Muscle of arm (tissue), 12 donors: Measurements from ENCODE around the gene CABP7. TPM values are rescaled to one million over a fixed set of nuclear protein-coding genes. Genes with fewer than 3 reads are reported as not detected.

Experiments used
- DNase-seq: peaks from one replicate; pipeline ENCODE4 v3.0.0-alpha.2; 2013
- polyA plus RNA-seq, 12 donors: library from polyadenylated mRNA; unstranded; fragments of 120-200 nt; gene quantifications; one replicate each; pipeline ENCODE4 v1.2.1, GENCODE V29; 2013; ENCODE audit not compliant: insufficient read length in 12 of 12

The CABP7 gene
- polyA plus RNA-seq, 12 donors: 0.05 to 0.25 (median 0.09) TPM; not detected in 3

DNA sequence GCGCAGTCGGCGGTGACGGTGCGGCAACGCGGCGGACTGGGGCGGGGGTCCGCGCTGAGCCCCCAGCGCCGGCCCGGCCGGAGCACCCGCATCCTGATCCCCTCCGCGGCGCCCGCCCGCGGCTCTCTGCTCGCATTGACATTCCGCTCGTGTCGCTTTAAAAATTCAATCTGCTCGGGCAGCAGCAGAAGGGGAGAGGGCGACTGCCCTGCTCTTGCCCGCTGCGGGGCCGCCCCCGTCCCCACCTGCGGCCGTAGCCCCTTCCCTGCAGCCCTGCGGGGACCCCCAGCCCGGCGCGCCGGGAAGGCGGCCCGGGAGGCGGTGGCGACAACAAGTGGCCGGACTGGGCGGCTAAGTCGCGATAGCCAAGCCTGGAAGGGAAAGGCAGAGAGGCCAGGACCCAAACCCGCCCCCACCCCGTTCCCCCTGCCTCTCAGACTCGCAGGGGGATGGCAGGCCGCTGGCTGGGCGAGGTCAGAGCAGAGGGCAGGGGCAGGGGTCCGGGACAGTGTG lies 1.1 kb downstream of the CABP7 start:
- DNase-seq: no peak

GRCh38 chr22:29722151-29722550 lies 2.3 kb downstream of the CABP7 start:
- no peak for DNase-seq

GRCh38 chr22:29722587-29722986 lies 2.8 kb downstream of the CABP7 start:
- DNase-seq: no peak

- no peak for DNase-seq
Observed at GRCh38 chr22:29723766-29724165, 4.0 kb downstream of the CABP7 start.

- DNase-seq: no peak
Observed at GRCh38 chr22:29724843-29725242, 5.0 kb downstream of the CABP7 start.

DNA sequence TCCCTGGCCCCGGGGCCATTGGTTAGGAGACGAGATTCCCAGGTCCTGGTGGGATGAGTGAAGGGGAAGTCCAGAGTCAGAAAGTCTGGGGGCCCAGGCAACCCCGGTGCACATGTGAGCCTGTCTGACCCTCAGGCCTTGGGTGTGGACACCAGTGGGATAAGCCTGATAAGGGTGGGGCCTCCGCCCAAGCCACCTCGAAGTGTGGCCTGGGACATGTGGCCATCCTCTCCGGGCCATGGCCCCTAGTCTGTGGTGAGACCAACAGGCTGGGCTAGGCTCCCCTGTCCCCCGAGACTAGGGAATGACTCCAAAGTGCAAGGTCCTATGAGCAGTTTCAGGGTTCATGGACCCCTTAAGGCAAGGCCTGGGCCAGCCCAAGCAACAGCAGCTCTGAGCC lies 6.3 kb downstream of the CABP7 start:
- DNase-seq: no peak

DNA sequence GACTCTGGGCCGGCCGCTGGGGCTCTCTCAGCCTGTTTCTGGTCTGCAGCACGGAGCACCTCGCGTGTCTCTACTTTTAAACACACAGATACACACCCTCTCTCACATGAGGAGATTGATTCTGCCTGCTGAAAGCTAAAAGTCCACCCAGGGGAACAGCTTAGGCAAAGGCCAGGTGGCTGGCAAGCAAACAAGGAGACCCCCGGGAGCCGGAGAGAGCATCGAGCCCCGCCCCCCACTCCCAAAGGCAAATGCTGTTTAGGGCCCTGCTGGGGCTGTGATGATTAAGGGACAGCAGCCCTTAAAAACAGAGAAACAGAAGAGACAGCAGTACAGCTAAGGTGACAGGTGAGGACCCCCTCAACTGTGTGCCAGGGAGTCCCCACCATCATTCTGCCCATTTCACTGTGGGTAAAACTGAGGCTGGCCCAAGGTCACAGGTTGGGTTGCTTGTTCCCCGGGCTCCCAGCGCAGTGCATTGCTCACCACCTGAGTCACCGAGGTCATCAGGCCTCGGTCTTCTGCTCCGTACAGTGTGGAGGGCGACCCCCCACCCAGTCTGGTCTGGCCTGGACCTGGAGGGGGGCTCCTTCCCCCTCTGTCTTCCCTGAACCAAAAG lies 6.8 kb downstream of the CABP7 start:
- no peak for DNase-seq

- no peak for DNase-seq
Observed at GRCh38 chr22:29727131-29727523, 7.3 kb downstream of the CABP7 start.

DNA sequence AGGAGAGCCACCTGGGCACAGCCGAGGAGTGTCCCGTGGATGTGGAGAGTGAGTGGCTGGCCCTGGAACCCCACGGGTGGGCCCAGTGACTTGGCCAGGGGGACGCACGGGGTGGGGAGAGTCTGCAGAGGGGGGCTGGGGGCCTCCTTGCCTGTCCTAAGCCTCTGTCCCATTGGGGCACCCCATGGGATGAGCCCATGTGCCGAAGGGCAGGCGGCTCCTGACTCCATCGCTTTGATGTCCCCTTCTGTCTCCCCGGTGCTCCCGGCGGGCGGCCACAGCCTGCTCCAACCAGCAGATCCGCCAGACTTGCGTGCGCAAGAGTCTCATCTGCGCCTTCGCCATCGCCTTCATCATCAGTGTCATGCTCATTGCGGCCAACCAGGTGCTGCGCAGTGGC lies 9.4 kb downstream of the CABP7 start:
- DNase-seq: no peak

DNA sequence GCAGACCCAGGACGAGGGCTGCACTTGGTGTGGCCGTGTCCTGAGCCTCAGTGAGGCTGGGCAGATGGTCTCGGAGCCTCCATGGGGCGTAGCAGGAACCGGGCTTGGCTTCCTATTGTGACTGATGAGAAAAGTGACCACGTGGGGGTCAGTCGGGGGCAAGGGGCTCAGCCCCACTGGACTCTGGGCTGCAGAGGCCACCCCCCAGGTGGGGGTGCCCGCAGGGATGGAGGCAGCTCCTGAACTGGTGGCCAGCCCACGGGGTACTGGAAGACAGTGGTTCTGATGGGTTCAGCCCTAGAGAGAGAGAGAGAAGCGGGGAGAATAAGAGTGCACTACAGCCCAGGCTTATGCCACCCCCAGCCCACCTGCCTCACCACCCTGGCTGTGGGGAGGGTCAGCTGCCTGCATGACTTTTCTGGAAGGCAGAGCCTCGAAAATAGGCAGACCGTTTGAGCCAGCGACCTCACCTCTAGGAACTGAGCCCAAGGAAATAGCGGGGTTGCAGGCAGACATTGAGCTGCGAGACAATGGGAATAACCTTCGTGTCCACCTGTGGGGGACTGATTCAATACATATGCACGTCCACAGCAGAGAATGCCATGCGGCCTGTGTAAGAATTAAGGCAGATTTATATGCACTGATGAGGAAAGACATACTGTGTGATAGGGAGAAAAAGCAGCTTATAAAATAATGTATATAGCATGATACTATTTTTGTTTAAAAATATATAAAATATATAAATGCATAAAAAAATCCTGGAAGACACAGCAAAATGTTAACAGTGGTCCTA lies 11.5 kb downstream of the CABP7 start:
- no peak for DNase-seq

DNA sequence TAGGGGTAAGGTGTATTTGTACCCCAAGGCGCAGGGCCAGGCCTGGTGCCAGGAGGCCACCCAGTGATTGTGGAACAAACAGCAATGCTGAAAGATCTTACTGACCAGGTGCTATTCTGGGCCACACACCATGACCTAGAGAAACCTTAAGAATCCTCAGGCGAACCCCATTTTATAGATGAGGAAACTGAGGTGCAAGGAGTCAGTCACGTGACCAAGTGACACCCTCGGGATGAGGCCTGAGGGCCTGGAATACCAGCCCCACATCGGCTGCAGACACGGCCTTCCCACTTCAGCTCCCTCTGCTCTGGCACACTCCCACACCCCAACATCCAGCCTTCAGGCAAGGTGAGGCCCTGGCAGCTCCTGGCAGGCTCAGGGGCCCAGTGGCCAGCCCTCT lies 13.1 kb downstream of the CABP7 start:
- DNase-seq: no peak

GRCh38 chr22:29733362-29734201 lies 13.8 kb downstream of the CABP7 start:
- no peak for DNase-seq

- DNase-seq: no peak
Observed at GRCh38 chr22:29734406-29734805, 14.6 kb downstream of the CABP7 start.

GRCh38 chr22:29734838-29735237 lies 15.0 kb downstream of the CABP7 start:
- DNase-seq: no peak

GRCh38 chr22:29735416-29735815 lies 15.6 kb downstream of the CABP7 start:
- DNase-seq: no peak

DNA sequence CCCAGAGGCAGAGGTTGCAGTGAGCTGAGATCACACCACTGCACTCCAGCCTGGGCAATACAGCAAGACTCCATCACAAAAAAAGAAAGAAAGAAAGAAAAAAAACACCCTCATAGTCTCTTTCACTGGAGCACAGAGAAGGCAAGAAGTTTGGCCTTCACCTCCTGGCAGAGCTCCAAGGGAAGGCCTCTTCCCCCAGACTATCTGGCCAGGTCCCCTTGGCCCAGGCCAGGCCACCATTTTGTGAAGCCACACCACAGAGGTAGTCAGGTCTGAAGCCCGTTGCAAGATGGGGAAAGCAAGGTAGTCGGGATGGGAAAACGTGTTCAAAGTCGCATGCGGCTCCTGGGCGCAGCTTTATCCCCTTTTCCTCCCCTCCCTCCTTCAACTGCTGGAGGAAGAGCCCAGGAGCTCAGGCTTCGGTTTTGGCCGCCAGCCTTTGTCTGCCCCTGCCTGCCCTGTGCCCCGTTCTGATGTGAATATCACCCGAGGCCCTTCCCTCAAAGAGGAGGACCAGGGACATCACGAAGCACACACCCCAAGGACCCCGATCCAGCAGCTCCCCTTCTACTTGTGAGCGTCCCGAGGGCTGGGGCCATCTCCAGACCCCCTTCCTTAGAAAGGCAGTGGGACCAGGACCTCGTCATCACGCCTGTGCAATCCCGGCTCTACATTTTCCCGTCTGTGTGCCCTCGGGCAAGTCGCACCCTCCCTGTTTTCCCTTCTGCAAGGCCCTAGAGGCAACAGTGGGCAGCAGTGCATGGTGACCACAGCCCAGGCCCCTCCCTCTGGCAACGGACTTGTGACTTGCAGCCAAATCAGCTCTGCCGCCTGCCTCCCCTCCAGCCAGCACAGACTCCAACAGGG lies 17.7 kb downstream of the CABP7 start:
- no peak for DNase-seq

- DNase-seq: no peak
Observed at GRCh38 chr22:29738118-29738815, 18.5 kb downstream of the CABP7 start.

- DNase-seq: no peak
Observed at GRCh38 chr22:29739346-29739875, 19.6 kb downstream of the CABP7 start.

DNA sequence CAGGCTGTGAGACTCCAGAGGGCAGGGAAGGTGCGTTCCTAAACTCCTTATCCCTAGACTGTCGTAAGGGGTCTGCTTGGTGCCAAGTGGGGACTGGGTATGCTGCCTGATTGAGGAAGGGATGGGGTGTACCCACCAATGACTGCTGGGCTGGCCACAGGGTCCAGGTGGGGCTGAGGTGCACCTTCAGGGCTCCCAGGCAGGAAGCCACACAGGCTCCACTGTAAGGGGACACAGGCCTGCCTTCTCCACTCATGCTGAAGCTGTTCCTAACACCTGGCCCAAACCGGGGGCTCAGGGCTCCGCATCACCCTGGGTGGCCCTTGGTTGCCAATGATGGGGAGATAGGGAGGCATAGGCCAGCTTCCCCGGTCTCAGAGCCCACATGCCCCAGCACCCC lies 20.4 kb downstream of the CABP7 start:
- no peak for DNase-seq

DNA sequence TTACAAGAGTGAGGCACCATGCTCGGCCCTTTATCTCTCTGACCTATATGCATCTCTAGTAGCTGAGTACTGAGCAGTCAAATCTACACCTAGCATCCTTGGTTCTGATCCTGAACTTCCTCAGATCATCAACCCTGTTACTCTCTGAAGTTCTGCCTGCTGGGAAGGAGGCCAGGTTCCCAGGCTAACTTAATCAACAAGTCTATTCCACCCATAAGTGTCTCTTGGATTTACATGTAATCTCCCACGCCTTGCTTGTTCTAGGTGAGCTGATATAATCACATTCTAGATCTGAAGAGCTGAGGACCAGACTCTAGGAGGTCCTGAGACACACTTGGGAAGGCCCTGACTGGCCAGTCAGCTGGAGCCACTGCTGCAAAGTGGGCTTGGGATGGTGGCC lies 22.1 kb downstream of the CABP7 start:
- DNase-seq: no peak

GRCh38 chr22:29742326-29742725 lies 22.5 kb downstream of the CABP7 start:
- DNase-seq: no peak
